Stimulated activated CD8-positive, alpha-beta memory T cell treated with anti-CD3 and anti-CD28 coated beads, Interleukin-15, amount 100 ng/mL, for 1 hour (primary cell): ENCODE results near the gene AGAP5.

Experiments
- DNase-seq: peaks from one replicate; pipeline ENCODE4 v3.0.0-alpha.2; 2020; ENCODE audit warnings: low read depth

Gene AGAP5

GRCh38 chr10:73625884-73626752, 71.8 kb downstream of the AGAP5 start:
- DNase-seq: peak; percentile 89

GRCh38 chr10:73625004-73625883, 72.7 kb downstream of the AGAP5 start:
- no peak for DNase-seq
